K562 treated with DMSO at 1 percent for 12 hours (cell line): ENCODE results near the gene SPDYA. TPM values are rescaled to one million over a fixed set of nuclear protein-coding genes. Genes with fewer than 3 reads are reported as not detected.

Source experiments
- total RNA-seq: library from RNA; unstranded; fragments of 300-600 nt; gene quantifications from 2 replicates; pipeline ENCODE4 v1.2.3, GENCODE V29; 2022; ENCODE audit not compliant: insufficient read depth

SPDYA gene
- total RNA-seq = not detected in 2 replicates

DNA sequence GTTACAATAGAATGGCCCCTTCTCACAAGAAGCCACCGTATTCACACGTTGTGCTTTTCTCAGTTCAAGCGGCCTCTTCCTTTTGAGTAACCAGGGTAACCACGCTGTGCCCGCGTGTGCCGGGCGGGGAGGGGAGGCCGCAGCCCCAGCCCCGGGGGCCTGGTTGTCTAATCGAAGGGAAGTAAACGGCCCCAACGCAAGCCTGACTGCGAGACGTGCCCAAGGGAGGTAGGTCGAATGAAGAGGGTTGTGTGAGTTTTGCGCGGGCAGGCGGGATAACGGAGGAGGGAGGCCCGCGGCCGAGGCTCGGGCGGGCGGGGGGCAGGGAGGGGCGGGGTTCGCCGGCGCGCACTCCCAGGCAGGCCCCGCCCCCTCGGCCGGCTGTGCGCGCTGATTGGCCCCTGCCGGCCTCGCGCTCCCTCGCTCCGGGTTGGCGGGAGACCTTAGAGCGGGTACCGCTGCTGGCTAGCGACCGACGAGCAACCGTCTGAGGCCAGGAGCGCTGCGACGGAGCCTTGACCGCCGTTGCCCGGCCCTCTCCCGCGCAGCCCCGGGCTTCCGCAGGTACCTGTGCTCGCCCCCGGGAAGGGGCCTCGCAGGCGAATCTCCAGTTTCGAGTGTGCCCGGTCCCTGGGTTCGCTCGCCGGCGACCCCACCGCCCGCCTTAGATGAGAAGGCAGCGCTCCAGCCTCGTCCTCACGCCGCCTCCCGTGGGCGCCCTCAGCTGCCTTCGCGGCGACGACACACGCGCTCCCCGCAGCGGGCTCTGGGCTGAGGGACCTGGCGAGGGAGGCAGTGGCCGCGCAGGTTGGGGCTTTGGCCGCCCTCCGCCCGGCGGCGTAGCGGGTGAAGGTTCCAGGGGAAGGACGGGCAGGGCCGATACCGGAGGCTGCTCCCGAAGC is at the start of gene SPDYA:
Gene SPDYA (plus strand): TSS at position 451 of the 902 bp plus-strand sequence. CDS start 5,181 bp downstream, outside the sequence.

GRCh38 chr2:28870146-28870891 is 59.7 kb downstream of the SPDYA start, which contains the start of gene TRMT61B:
Gene TRMT61B (minus strand): TSS chr2:28870309. CDS start chr2:28870277, 32 bp downstream.

DNA sequence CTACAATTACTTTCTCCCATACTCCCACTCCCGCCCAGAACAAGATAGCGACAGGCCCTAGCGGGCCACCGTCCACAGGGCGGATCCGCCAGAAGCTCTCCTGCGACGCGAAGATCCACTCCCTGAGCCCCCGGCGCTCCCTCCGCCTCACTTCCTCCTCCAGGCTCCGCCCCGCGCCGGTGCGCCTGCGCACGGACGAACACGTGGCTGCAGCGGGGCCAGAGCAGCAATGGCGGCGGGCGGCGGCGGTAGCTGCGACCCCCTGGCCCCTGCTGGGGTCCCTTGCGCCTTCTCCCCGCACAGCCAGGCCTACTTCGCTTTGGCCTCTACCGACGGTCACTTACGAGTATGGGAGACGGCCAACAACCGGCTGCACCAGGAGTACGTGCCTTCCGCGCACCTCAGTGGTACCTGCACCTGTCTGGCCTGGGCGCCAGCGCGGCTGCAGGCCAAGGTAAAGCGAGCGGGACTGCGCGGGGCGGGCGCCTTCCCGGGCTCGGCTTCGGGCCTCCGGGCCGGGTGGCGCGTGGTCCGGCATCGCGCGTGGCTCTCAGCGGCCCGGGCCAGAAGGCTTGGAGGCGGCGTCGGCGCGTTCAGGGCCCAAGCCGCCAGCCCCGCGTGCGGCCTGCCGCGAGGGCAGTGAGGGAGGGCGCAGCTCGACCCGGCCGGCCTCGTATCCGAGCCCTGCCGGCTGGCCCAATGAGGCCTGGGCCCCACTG is 84.0 kb downstream of the SPDYA start, which contains the start of gene WDR43:
Gene WDR43 (plus strand): TSS at position 198 of the 719 bp plus-strand sequence. CDS start 32 bp downstream, at position 230.

Other genes starting within 250 kb of the SPDYA start
- gene PPP1CB, start 59.0 kb upstream of the SPDYA start, total RNA-seq = 21.4 and 68.1 TPM in 2 replicates
- gene TRMT61B, start 59.5 kb downstream of the SPDYA start, total RNA-seq = 8.7 and 20.6 TPM in 2 replicates
- gene WDR43, start 83.8 kb downstream of the SPDYA start, total RNA-seq = 5.3 and 14.6 TPM in 2 replicates
- not detected in 2 replicates for gene TOGARAM2, start 170.5 kb downstream of the SPDYA start, total RNA-seq